HCT116 (cell line): ENCODE results near the gene CTCFL. TPM values are rescaled to one million over a fixed set of nuclear protein-coding genes. Genes with fewer than 3 reads are reported as not detected.

Experiments
- ATAC-seq: fragments of 200-7000 bp; cut with Tn5 transposase; 2 replicates; pipeline ENCODE4 v1.9.1; 2020; ENCODE audit warnings: mild to moderate bottlenecking, moderate library complexity
- BruUV-seq: library from RNA; stranded (reverse); fragments of 400-500 nt; replicated peaks from 2 replicates; lab custom pipeline; 2021; lab: Mats Ljungman, UMichigan
- CTCF ChIA-PET: fragments of 300-600 bp; sonication (Branson Sonifier 250); formaldehyde crosslinking; loops from one replicate; lab custom pipeline; 2021; ENCODE audit warnings: antibody characterized with exemption; lab: Charles Lee
- POLR2A ChIA-PET: fragments of 300-600, 350-600 bp; sonication (Branson Sonifier 250); formaldehyde crosslinking; loops from one replicate; lab custom pipeline; 2021; ENCODE audit warnings: antibody characterized with exemption; lab: Charles Lee
- RAD21 ChIA-PET, 2 experiments: fragments of 300-600 bp; sonication (Branson Sonifier 250); formaldehyde crosslinking; loops; one replicate each; lab custom pipeline; 2023; ENCODE audit warnings: low total read pairs in 2 of 2; ENCODE audit not compliant: uncharacterized antibody in 2 of 2, unreplicated experiment in 2 of 2, low non-redundant PET in 1 of 2; lab: Charles Lee
- DNase-seq: peaks from one replicate; pipeline ENCODE4 v3.0.0-alpha.2; 2010; ENCODE audit warnings: low read depth, low spot score
- H2AFZ ChIP-seq: fragments of 200-600 bp; shearing (Covaris generic), sonication (generic); 2 replicates; pipeline ENCODE4 v1.6.1; 2017; ENCODE audit warnings: low read depth, mixed run types, mixed read lengths, antibody characterized with exemption, low read length; ENCODE audit not compliant: poor library complexity, severe bottlenecking
- H3K27ac ChIP-seq: 2 replicates; pipeline ENCODE4 v1.5.1; 2012; ENCODE audit warnings: low read depth, low read length
- H3K27me3 ChIP-seq: fragments of 200-600 bp; sonication (generic); 2 replicates; pipeline ENCODE4 v1.6.1; 2016; ENCODE audit warnings: mixed run types, low read length, mixed read lengths; ENCODE audit not compliant: insufficient read depth
- H3K36me3 ChIP-seq, 2 experiments: fragments of 200-500 bp in 1 of 2; fragments of 200-600 bp in 1 of 2; sonication (Bioruptor generic) in 1 of 2; sonication (generic) in 1 of 2; 2 replicates each; pipeline versions ENCODE4 v1.5.1 to v1.6.1; 2014 to 2016; ENCODE audit warnings: low read length in 2 of 2, inconsistent platforms in 1 of 2, mixed read lengths in 1 of 2, mixed run types in 1 of 2; ENCODE audit not compliant: insufficient read depth in 2 of 2, control insufficient read depth in 1 of 2
- H3K4me1 ChIP-seq, 2 experiments: fragments of 200-600 bp in 1 of 2; sonication (generic) in 1 of 2; 2 replicates each; pipeline versions ENCODE4 v1.5.1 to v1.6.1; 2012 to 2017; ENCODE audit warnings: low read length in 2 of 2, inconsistent platforms in 1 of 2, mild to moderate bottlenecking in 1 of 2, mixed read lengths in 1 of 2, mixed run types in 1 of 2, moderate library complexity in 1 of 2; ENCODE audit not compliant: insufficient read depth in 2 of 2, control insufficient read depth in 1 of 2
- H3K4me2 ChIP-seq: fragments of 200-600 bp; sonication (generic); 2 replicates; pipeline ENCODE4 v1.6.1; 2017; ENCODE audit warnings: mixed run types, low read length, mixed read lengths
- H3K4me3 ChIP-seq, 2 experiments: fragments of 200-600 bp in 1 of 2; sonication (generic) in 1 of 2; replicated peaks in 1 of 2; 2 replicates each; pipeline ENCODE4 v1.5.1; 2011 to 2016; ENCODE audit warnings: low read length in 2 of 2, control low read depth in 1 of 2, low read depth in 1 of 2, mild to moderate bottlenecking in 1 of 2, mixed read lengths in 1 of 2, mixed run types in 1 of 2
- H3K79me2 ChIP-seq: fragments of 200-600 bp; sonication (generic); 2 replicates; pipeline ENCODE4 v1.6.1; 2017; ENCODE audit warnings: mild to moderate bottlenecking, mixed run types, low read length, moderate library complexity, mixed read lengths; ENCODE audit not compliant: insufficient read depth
- H3K9ac ChIP-seq: fragments of 200-600 bp; sonication (generic); 2 replicates; pipeline ENCODE4 v1.6.1; 2016; ENCODE audit warnings: low read length, mixed read lengths
- H3K9me2 ChIP-seq: fragments of 200-600 bp; sonication (generic), shearing (Covaris generic); 2 replicates; pipeline ENCODE4 v1.6.1; 2017; ENCODE audit warnings: mixed run types, mild to moderate bottlenecking, moderate library complexity; ENCODE audit not compliant: insufficient read depth
- H3K9me3 ChIP-seq, 2 experiments: fragments of 200-500 bp in 1 of 2; fragments of 200-600 bp in 1 of 2; sonication (Bioruptor generic) in 1 of 2; sonication (generic) in 1 of 2; 2 replicates each; pipeline ENCODE4 v1.6.1; 2014 to 2017; ENCODE audit warnings: low read length in 2 of 2, mixed read lengths in 2 of 2, inconsistent platforms in 1 of 2, low read depth in 1 of 2, mild to moderate bottlenecking in 1 of 2, mixed run types in 1 of 2, moderate library complexity in 1 of 2; ENCODE audit not compliant: control insufficient read depth in 1 of 2, insufficient read depth in 1 of 2
- H4K20me1 ChIP-seq: fragments of 200-600 bp; sonication (generic), shearing (Covaris generic); 2 replicates; pipeline ENCODE4 v1.6.1; 2017; ENCODE audit warnings: mixed run types, mild to moderate bottlenecking, moderate library complexity; ENCODE audit not compliant: insufficient read depth
- CEBPB ChIP-seq: IDR thresholded peaks from 2 replicates; pipeline ENCODE4 v1.6.1; 2012; ENCODE audit warnings: low read depth
- EZH2 ChIP-seq: fragments of 200-600 bp; sonication (generic); IDR thresholded peaks from 2 replicates; pipeline ENCODE4 v1.6.1; 2017; ENCODE audit warnings: antibody characterized with exemption, mixed run types
- EZH2phosphoT487 ChIP-seq: fragments of 200-600 bp; IDR thresholded peaks from 2 replicates; pipeline ENCODE4 v1.6.1; 2018; ENCODE audit warnings: antibody characterized with exemption, borderline replicate concordance
- FOSL1 ChIP-seq: IDR thresholded peaks from 2 replicates; pipeline ENCODE4 v1.6.1; 2012; ENCODE audit warnings: low read depth
- JUND ChIP-seq: IDR thresholded peaks from 2 replicates; pipeline ENCODE4 v1.6.1; 2012
- POLR2A ChIP-seq: IDR thresholded peaks from 2 replicates; pipeline ENCODE4 v1.7.0; 2011; ENCODE audit warnings: borderline replicate concordance; ENCODE audit not compliant: insufficient read depth, insufficient read length; ENCODE audit errors: extremely low read depth
- POLR2AphosphoS5 ChIP-seq: IDR thresholded peaks from 2 replicates; pipeline ENCODE4 v1.6.1; 2011; ENCODE audit warnings: mild to moderate bottlenecking, low read depth, low read length, moderate library complexity
- RAD21 ChIP-seq: IDR thresholded peaks from 2 replicates; pipeline ENCODE4 v1.6.1; 2012; ENCODE audit warnings: low read depth, mild to moderate bottlenecking
- SIN3A ChIP-seq: IDR thresholded peaks from 2 replicates; pipeline ENCODE4 v1.6.1; 2012; ENCODE audit warnings: low read depth
- SRF ChIP-seq: IDR thresholded peaks from 2 replicates; pipeline ENCODE4 v1.6.1; 2012; ENCODE audit warnings: low read depth
- TCF7L2 ChIP-seq: IDR thresholded peaks from 2 replicates; pipeline ENCODE4 v1.7.0; 2011; ENCODE audit warnings: borderline replicate concordance, inconsistent platforms; ENCODE audit not compliant: insufficient read depth, insufficient read length; ENCODE audit errors: extremely low read depth
- ZNF274 ChIP-seq: fragments of 200-500 bp; sonication (Bioruptor generic); IDR thresholded peaks from 2 replicates; pipeline ENCODE4 v1.6.1; 2014; ENCODE audit warnings: mild to moderate bottlenecking, low read depth, low read length, inconsistent platforms
- intact Hi-C: fragments of 100-400 bp; cut with micrococcal nuclease; formaldehyde crosslinking; loops from 2 replicates; pipeline ENCODE4 v1.10.0; 2022
- total RNA-seq: library from RNA; stranded (reverse); gene quantifications from one replicate; pipeline ENCODE4 v1.2.1, GENCODE V29; 2021; ENCODE audit not compliant: unreplicated experiment
- TF ChIP-seq, protein P1 (sequence below): IDR thresholded peaks from 2 replicates; pipeline ENCODE4 v1.6.1; 2012; ENCODE audit warnings: low read depth
- TF ChIP-seq, protein P2 (sequence below): IDR thresholded peaks from 2 replicates; pipeline ENCODE4 v1.6.1; 2012
- TF ChIP-seq, protein P3 (sequence below): IDR thresholded peaks from 2 replicates; pipeline ENCODE4 v1.6.1; 2012
- TF ChIP-seq, protein P4 (sequence below): IDR thresholded peaks from 2 replicates; pipeline ENCODE4 v1.6.1; 2011; ENCODE audit warnings: mild to moderate bottlenecking, low read length, moderate library complexity; ENCODE audit not compliant: insufficient replicate concordance; ENCODE audit errors: extremely low read depth

The CTCFL gene
- total RNA-seq, 1 experiment from 2014 or later, result 0.34 TPM

DNA sequence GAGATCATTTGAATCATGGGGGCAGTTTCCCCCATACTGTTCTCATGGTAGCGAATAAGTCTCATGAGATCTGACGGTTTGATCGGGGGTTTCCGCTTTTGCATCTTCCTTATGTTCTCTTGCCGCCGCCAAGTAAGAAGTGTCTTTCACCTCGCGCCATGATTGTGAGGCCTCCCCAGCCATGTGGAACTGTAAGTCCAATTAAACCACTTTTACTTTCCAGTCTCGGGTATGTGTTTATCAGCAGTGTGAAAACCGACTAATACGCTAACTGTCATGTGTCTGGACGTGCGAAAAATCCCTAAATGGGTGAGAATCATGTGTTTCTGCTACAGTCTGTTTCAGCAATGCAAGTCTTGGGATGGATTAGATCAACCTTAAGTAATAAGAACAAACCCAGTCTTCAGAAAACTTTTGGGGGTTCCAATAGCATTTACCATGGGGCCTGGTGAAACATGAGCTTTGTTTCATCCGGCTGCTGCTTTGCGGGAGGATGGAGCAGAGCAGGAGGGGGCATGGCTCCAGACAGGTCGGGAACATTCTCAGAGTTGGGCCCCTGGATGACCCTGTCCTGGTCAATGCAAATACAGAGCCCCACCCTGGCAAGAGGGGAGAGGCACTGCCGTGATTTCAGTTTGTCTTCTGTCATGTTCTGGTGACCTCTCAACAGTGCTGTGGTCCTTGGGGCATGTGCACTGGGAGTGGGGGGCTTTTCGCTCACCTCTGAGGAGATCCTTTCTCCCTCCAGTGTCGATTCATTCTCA lies 41.5 kb downstream of the CTCFL start (continued):
- TF ChIP-seq, protein P1, sequence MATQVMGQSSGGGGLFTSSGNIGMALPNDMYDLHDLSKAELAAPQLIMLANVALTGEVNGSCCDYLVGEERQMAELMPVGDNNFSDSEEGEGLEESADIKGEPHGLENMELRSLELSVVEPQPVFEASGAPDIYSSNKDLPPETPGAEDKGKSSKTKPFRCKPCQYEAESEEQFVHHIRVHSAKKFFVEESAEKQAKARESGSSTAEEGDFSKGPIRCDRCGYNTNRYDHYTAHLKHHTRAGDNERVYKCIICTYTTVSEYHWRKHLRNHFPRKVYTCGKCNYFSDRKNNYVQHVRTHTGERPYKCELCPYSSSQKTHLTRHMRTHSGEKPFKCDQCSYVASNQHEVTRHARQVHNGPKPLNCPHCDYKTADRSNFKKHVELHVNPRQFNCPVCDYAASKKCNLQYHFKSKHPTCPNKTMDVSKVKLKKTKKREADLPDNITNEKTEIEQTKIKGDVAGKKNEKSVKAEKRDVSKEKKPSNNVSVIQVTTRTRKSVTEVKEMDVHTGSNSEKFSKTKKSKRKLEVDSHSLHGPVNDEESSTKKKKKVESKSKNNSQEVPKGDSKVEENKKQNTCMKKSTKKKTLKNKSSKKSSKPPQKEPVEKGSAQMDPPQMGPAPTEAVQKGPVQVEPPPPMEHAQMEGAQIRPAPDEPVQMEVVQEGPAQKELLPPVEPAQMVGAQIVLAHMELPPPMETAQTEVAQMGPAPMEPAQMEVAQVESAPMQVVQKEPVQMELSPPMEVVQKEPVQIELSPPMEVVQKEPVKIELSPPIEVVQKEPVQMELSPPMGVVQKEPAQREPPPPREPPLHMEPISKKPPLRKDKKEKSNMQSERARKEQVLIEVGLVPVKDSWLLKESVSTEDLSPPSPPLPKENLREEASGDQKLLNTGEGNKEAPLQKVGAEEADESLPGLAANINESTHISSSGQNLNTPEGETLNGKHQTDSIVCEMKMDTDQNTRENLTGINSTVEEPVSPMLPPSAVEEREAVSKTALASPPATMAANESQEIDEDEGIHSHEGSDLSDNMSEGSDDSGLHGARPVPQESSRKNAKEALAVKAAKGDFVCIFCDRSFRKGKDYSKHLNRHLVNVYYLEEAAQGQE, result no peak
- TF ChIP-seq EZH2phosphoT487 (no peak), EZH2 (no peak), ZNF274 (no peak)

DNA sequence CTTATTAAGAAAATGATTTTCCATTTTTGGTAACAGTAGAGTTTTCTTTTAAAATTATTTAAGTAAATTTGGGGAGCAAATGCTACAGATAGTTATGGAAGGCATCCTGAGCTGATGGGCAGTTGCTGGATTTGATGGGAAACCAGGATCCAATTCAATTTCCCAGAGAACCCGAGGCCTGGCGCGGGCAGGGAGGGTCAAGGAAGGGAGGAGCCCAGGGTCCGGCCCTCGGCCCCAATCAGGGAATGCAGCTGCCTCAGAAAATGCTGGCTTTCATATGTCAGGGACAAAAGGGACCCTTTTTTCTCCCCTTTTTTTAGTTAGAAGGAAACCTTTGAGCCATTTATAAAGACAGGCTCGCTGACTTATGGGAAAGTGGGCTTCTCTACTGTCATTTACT lies 42.1 kb downstream of the CTCFL start:
- no peak overlapping the region for H3K27ac ChIP-seq
- no peak for TF ChIP-seq SRF
- no peak for TF ChIP-seq FOSL1
- TF ChIP-seq TCF7L2, result no peak
- no peak for TF ChIP-seq RAD21
- TF ChIP-seq, protein P2, sequence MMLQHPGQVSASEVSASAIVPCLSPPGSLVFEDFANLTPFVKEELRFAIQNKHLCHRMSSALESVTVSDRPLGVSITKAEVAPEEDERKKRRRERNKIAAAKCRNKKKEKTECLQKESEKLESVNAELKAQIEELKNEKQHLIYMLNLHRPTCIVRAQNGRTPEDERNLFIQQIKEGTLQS, result no peak
- TF ChIP-seq POLR2AphosphoS5, result no peak
- TF ChIP-seq CEBPB, result no peak
- TF ChIP-seq, protein P3, sequence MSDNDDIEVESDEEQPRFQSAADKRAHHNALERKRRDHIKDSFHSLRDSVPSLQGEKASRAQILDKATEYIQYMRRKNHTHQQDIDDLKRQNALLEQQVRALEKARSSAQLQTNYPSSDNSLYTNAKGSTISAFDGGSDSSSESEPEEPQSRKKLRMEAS, result no peak
- TF ChIP-seq, protein P1, result no peak
- TF ChIP-seq, protein P4, sequence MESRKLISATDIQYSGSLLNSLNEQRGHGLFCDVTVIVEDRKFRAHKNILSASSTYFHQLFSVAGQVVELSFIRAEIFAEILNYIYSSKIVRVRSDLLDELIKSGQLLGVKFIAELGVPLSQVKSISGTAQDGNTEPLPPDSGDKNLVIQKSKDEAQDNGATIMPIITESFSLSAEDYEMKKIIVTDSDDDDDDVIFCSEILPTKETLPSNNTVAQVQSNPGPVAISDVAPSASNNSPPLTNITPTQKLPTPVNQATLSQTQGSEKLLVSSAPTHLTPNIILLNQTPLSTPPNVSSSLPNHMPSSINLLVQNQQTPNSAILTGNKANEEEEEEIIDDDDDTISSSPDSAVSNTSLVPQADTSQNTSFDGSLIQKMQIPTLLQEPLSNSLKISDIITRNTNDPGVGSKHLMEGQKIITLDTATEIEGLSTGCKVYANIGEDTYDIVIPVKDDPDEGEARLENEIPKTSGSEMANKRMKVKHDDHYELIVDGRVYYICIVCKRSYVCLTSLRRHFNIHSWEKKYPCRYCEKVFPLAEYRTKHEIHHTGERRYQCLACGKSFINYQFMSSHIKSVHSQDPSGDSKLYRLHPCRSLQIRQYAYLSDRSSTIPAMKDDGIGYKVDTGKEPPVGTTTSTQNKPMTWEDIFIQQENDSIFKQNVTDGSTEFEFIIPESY, result no peak
- no peak for TF ChIP-seq JUND
- no peak for TF ChIP-seq POLR2A
- no peak for TF ChIP-seq SIN3A
- H3K9me3 ChIP-seq, result no peaks in the 10 kb centered on the region
- H3K36me3 ChIP-seq, result no peaks in the 10 kb centered on the region
- intact Hi-C loops, result no loop called here
- H3K9ac ChIP-seq, result no peak overlapping the region
- H3K4me3 ChIP-seq, result no peak overlapping the region
- DNase-seq, result no peak
- H3K27me3 ChIP-seq, result no peaks in the 10 kb centered on the region
- BruUV-seq, result no TSS peak
- no peaks in the 10 kb centered on the region for H3K9me2 ChIP-seq
- CTCF ChIA-PET, result no interaction called here
- RAD21 ChIA-PET, result no interaction called here
- POLR2A ChIA-PET, result no interaction called here
- H4K20me1 ChIP-seq, result no peaks in the 10 kb centered on the region
- ATAC-seq, result no peak
- H2AFZ ChIP-seq, result no peak overlapping the region
- H3K4me2 ChIP-seq, result no peak overlapping the region
- H3K4me1 ChIP-seq, result no peaks in the 10 kb centered on the region
- no peaks in the 10 kb centered on the region for H3K79me2 ChIP-seq
